Upper lobe of left lung (tissue), 4 donors: ENCODE results near the gene WNT3.

Source experiments
- CTCF ChIP-seq, 6 experiments: fragments of 450-650 bp in 4 of 6; fragments of 200-600 bp in 2 of 6; sonication (generic) in 2 of 6; IDR thresholded peaks; one replicate each; pipeline ENCODE4 v1.5.1; 2016 to 2019; ENCODE audit warnings: antibody characterized with exemption in 6 of 6
- EP300 ChIP-seq, 4 donors: sonication (generic); formaldehyde crosslinking; IDR thresholded peaks; one replicate each; pipeline ENCODE4 v1.5.1; 2017; ENCODE audit warnings: antibody characterized with exemption in 4 of 4, control low read depth in 2 of 4
- POLR2A ChIP-seq, 4 donors: fragments of 450-650 bp; IDR thresholded peaks; one replicate each; pipeline ENCODE4 v1.5.1; 2016 to 2017; ENCODE audit warnings: antibody characterized with exemption in 4 of 4, mild to moderate bottlenecking in 2 of 4
- POLR2AphosphoS5 ChIP-seq, 2 donors: sonication (generic); formaldehyde crosslinking; IDR thresholded peaks; one replicate each; pipeline ENCODE4 v1.5.1; 2017; ENCODE audit warnings: antibody characterized with exemption in 2 of 2

DNA sequence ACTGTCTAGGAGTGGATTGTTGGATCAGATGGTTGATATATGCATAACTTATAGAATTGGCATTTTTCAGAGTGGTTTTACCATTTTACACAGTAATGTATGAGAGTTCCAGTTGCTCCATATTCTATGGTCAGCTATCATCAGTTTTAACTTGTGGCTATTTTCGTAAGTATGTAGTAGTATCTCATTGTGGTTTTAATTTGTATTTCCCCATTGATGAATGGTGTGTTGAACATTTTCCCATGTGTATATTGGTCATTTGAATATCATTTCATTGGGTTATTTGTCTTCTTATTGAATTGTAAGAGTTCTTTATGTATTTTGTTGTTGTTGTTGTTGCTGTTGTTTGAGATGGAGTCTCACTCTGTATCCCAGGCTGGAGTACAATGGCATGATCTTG, 39.1 kb upstream of the WNT3 start:
- TF ChIP-seq CTCF (IDR thresholded peaks at IDR 0.05): no peak
- no peak for TF ChIP-seq POLR2A (IDR thresholded peaks at IDR 0.05)
- TF ChIP-seq EP300 (IDR thresholded peaks at IDR 0.05): no peak
- no peak for TF ChIP-seq POLR2AphosphoS5 (IDR thresholded peaks at IDR 0.05)
